ENCODE results near the gene EDN2.

- no peak for TF ChIP-seq ZBTB44 (tag by site-specific recombination; IDR thresholded peaks at IDR 0.05)
- TF ChIP-seq CTCF (tag by site-specific recombination; IDR thresholded peaks at IDR 0.05) = no peak
Observed at GRCh38 chr1:41524676-41525675, 40.5 kb upstream of the EDN2 start.

Data from HEK293 (cell line).